ENCODE measurements around the gene PAQR8. TPM values are rescaled to one million over a fixed set of nuclear protein-coding genes. Genes with fewer than 3 reads are reported as not detected.

Gene PAQR8
- total RNA-seq, 2 experiments from 2014 or later, result 5.5 to 6.2 TPM

DNA sequence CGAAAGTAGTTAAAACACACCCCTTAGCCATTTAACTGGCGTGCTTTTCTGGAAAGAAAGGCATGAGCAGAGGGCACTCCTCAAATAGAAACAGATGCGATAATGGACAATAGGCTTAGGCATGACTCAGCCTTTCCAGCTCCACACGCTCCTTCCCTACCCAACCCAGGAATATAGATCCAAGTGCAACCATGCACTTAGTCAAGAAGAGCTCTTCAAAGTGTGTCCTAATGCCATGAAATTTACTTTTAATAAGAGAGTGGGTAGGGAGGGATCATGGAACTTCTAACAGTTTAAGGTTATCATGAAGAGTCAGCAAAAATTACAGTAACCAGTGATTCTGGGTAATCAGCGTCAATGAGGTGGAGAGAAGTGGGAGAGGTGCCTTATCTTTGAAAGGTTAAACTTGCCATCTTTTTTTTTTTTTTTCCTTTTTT, 55.7 kb downstream of the PAQR8 start:
- intact Hi-C loops (cut with micrococcal nuclease; ENCODE audit: unreplicated experiment), result loop anchor here (5.0 kb wide), 1 partner anchor 580 kb away; the partner anchor contains the start of gene GSTA4
- Histone ChIP-seq H3K9me2 (ENCODE audit: insufficient read depth, low read length) (no peaks in the 10 kb centered on the region), H3K4me2 (ENCODE audit: low read length) (no peak overlapping the region), H3K9me3 (ENCODE audit: low read length) (no peaks in the 10 kb centered on the region), H2AFZ (ENCODE audit: low read length) (peak overlapping the region; percentile 40; the same call in 1 of the 2 replicates), H3K4me3 (ENCODE audit: low read depth, low read length, poor library complexity, severe bottlenecking) (no peak overlapping the region), H3K27ac (ENCODE audit: low read depth, low read length, poor library complexity, severe bottlenecking) (no peak overlapping the region), H3K36me3 (ENCODE audit: insufficient read depth, low read length) (no peaks in the 10 kb centered on the region), H3K4me1 (ENCODE audit: insufficient read depth, low read length, poor library complexity, severe bottlenecking) (peaks cover 56% of the 10 kb centered on the region), H4K20me1 (ENCODE audit: insufficient read depth, low read length) (no peaks in the 10 kb centered on the region), H3K79me2 (ENCODE audit: insufficient read depth, low read depth, low read length) (no peaks in the 10 kb centered on the region)
- TF ChIP-seq EZH2phosphoT487 (IDR thresholded peaks at IDR 0.05; ENCODE audit: borderline replicate concordance, low read depth, low read length), result no peak
- TF ChIP-seq, protein P1, sequence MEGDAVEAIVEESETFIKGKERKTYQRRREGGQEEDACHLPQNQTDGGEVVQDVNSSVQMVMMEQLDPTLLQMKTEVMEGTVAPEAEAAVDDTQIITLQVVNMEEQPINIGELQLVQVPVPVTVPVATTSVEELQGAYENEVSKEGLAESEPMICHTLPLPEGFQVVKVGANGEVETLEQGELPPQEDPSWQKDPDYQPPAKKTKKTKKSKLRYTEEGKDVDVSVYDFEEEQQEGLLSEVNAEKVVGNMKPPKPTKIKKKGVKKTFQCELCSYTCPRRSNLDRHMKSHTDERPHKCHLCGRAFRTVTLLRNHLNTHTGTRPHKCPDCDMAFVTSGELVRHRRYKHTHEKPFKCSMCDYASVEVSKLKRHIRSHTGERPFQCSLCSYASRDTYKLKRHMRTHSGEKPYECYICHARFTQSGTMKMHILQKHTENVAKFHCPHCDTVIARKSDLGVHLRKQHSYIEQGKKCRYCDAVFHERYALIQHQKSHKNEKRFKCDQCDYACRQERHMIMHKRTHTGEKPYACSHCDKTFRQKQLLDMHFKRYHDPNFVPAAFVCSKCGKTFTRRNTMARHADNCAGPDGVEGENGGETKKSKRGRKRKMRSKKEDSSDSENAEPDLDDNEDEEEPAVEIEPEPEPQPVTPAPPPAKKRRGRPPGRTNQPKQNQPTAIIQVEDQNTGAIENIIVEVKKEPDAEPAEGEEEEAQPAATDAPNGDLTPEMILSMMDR (conservative IDR thresholded peaks at IDR 0.05; ENCODE audit: low read length), result no peak
- no peak for DNase-seq (ENCODE audit: low spot score)
- no TSS peak for BruUV-seq (replicated peaks)
- CTCF ChIA-PET (ENCODE audit: unreplicated experiment), result interaction anchor here (2.0 kb wide), 1 partner anchor 245 kb away, joined by 10 read pairs; no protein-coding TSS in a partner anchor
- POLR2A ChIA-PET, result interaction anchor here (0.7 to 9.4 kb wide), 6 partner anchors 64 to 254 kb away, joined by 3 to 129 read pairs (median 6); no protein-coding TSS in a partner anchor

DNA sequence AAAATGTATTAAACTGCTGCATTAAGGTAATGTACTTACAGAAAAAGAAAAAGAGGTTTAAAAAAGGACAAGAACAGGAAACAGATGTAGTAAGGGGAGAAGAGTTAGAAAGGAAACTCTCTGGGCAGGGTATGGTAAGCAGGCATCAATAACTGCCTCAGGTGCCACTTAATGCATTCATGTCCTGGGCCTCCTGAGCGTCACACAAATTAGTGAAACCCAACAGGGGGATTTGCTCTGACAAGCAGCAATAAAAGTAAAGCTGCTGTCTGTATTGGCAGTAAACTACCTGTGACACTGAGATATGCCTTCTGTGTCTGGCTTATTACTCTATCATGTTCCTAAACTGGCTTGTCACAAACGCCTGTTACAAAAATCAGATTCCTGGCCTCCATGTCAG, 56.7 kb downstream of the PAQR8 start:
- peaks cover 56% of the 10 kb centered on the region for H3K4me1 ChIP-seq (ENCODE audit: insufficient read depth, low read length, poor library complexity, severe bottlenecking)
- no peaks in the 10 kb centered on the region for H3K9me2 ChIP-seq (ENCODE audit: insufficient read depth, low read length)
- intact Hi-C loops (cut with micrococcal nuclease; ENCODE audit: unreplicated experiment), result loop anchor here (1.0 to 5.0 kb wide), 2 partner anchors 78 to 579 kb away; partner anchors contain the start of gene GSTA4
- peak overlapping the region; percentile 9; the same call in 1 of the 2 replicates for H2AFZ ChIP-seq (ENCODE audit: low read length)
- peak overlapping the region; percentile 60 for H3K27ac ChIP-seq (ENCODE audit: low read depth, low read length, poor library complexity, severe bottlenecking)
- no peaks in the 10 kb centered on the region for H3K9me3 ChIP-seq (ENCODE audit: low read length)
- peak overlapping the region; percentile 75 for H3K4me3 ChIP-seq (ENCODE audit: low read depth, low read length, poor library complexity, severe bottlenecking)
- no peaks in the 10 kb centered on the region for H3K79me2 ChIP-seq (ENCODE audit: insufficient read depth, low read depth, low read length)
- ChIA-PET CTCF (ENCODE audit: unreplicated experiment) (interaction anchor here (0.8 to 2.0 kb wide), 4 partner anchors 80 to 244 kb away, joined by 4 to 13 read pairs (median 6); no protein-coding TSS in a partner anchor), POLR2A (interaction anchor here (0.5 to 9.4 kb wide), 19 partner anchors 12 to 1048 kb away, joined by 3 to 129 read pairs (median 6); partner anchors contain the start of genes MCM3 and TRAM2)
- peak overlapping the region; percentile 89 for H3K4me2 ChIP-seq (ENCODE audit: low read length)
- no peaks in the 10 kb centered on the region for H4K20me1 ChIP-seq (ENCODE audit: insufficient read depth, low read length)
- BruUV-seq (replicated peaks), result no TSS peak
- TF ChIP-seq EZH2phosphoT487 (IDR thresholded peaks at IDR 0.05; ENCODE audit: borderline replicate concordance, low read depth, low read length), result no peak
- TF ChIP-seq, protein P1 (conservative IDR thresholded peaks at IDR 0.05; ENCODE audit: low read length), result no peak
- no peaks in the 10 kb centered on the region for H3K36me3 ChIP-seq (ENCODE audit: insufficient read depth, low read length)
- DNase-seq (ENCODE audit: low spot score), result peak; percentile 73
